A549 (cell line): Measurements from ENCODE around the gene GXYLT2.

Experiments used
- BHLHE40 ChIP-seq: IDR thresholded peaks from 2 replicates; pipeline ENCODE4 v1.6.1; 2012; ENCODE audit warnings: low read depth, low read length, inconsistent platforms
- CBX2 ChIP-seq: fragments of 200-600 bp; sonication (generic); IDR thresholded peaks from 2 replicates; pipeline ENCODE4 v1.6.1; 2016; ENCODE audit warnings: low read depth, mild to moderate bottlenecking, borderline replicate concordance
- EHMT2 ChIP-seq: fragments of 200-600 bp; sonication (generic); IDR thresholded peaks from 2 replicates; pipeline ENCODE4 v1.6.1; 2016; ENCODE audit warnings: antibody characterized with exemption, low read depth, mild to moderate bottlenecking, moderate library complexity
- EP300 ChIP-seq, 2 experiments: fragments of >200 bp; sonication (Bioruptor Twin); formaldehyde crosslinking; IDR thresholded peaks; 2 replicates in 1 of 2; 3 replicates in 1 of 2; pipeline ENCODE4 v1.6.1; 2016 to 2017
- FOSL2 ChIP-seq, 2 experiments: fragments of 450-650 bp in 1 of 2; fragments of >200 bp in 1 of 2; sonication (Bioruptor Twin) in 1 of 2; formaldehyde crosslinking; IDR thresholded peaks; 2 replicates each; pipeline versions ENCODE4 v1.5.0 to v1.6.1; 2016 to 2020; ENCODE audit warnings: mild to moderate bottlenecking in 1 of 2, moderate library complexity in 1 of 2
- HOXB5 ChIP-seq: fragments of 250-450 bp; sonication (Bioruptor Pico); IDR thresholded peaks from 2 replicates; pipeline ENCODE4 v1.5.0; 2020; ENCODE audit warnings: mild to moderate bottlenecking, moderate library complexity
- MAFK ChIP-seq: fragments of 450-650 bp; IDR thresholded peaks from 2 replicates; pipeline ENCODE4 v1.6.1; 2014; ENCODE audit not compliant: partially characterized antibody
- NFE2L2 ChIP-seq: fragments of 150-350 bp; conservative IDR thresholded peaks from 2 replicates; pipeline ENCODE4 v1.6.1; 2014; ENCODE audit warnings: low read length
- PHF8 ChIP-seq: fragments of 200-600 bp; sonication (generic); IDR thresholded peaks from 2 replicates; pipeline ENCODE4 v1.6.1; 2016; ENCODE audit warnings: low read depth, mild to moderate bottlenecking, antibody characterized with exemption, moderate library complexity, borderline replicate concordance
- POLR2A ChIP-seq: IDR thresholded peaks from 2 replicates; pipeline ENCODE4 v1.6.1; 2012; ENCODE audit warnings: mild to moderate bottlenecking, low read length
- REST ChIP-seq: fragments of 200-600 bp; sonication (generic); IDR thresholded peaks from 2 replicates; pipeline ENCODE4 v1.6.1; 2016; ENCODE audit warnings: antibody characterized with exemption, mild to moderate bottlenecking, moderate library complexity
- TF ChIP-seq, protein P1 (sequence below): fragments of 450-650 bp; IDR thresholded peaks from 2 replicates; pipeline ENCODE4 v1.6.1; 2014; ENCODE audit warnings: antibody characterized with exemption
- TF ChIP-seq, protein P2 (sequence below): fragments of >200 bp; sonication (Bioruptor Twin); formaldehyde crosslinking; IDR thresholded peaks from 3 replicates; pipeline ENCODE4 v1.5.1; 2016
- TF ChIP-seq, protein P3 (sequence below): IDR thresholded peaks from 2 replicates; pipeline ENCODE4 v1.6.1; 2012

- TF ChIP-seq EP300 (IDR thresholded peaks at IDR 0.05), result no peak
- TF ChIP-seq, protein P1, sequence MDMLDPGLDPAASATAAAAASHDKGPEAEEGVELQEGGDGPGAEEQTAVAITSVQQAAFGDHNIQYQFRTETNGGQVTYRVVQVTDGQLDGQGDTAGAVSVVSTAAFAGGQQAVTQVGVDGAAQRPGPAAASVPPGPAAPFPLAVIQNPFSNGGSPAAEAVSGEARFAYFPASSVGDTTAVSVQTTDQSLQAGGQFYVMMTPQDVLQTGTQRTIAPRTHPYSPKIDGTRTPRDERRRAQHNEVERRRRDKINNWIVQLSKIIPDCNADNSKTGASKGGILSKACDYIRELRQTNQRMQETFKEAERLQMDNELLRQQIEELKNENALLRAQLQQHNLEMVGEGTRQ, result no peak
- TF ChIP-seq MAFK, result no peak
- no peak for TF ChIP-seq CBX2
- TF ChIP-seq, protein P2, sequence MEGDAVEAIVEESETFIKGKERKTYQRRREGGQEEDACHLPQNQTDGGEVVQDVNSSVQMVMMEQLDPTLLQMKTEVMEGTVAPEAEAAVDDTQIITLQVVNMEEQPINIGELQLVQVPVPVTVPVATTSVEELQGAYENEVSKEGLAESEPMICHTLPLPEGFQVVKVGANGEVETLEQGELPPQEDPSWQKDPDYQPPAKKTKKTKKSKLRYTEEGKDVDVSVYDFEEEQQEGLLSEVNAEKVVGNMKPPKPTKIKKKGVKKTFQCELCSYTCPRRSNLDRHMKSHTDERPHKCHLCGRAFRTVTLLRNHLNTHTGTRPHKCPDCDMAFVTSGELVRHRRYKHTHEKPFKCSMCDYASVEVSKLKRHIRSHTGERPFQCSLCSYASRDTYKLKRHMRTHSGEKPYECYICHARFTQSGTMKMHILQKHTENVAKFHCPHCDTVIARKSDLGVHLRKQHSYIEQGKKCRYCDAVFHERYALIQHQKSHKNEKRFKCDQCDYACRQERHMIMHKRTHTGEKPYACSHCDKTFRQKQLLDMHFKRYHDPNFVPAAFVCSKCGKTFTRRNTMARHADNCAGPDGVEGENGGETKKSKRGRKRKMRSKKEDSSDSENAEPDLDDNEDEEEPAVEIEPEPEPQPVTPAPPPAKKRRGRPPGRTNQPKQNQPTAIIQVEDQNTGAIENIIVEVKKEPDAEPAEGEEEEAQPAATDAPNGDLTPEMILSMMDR, result no peak
- no peak for TF ChIP-seq NFE2L2
- no peak for TF ChIP-seq PHF8
- TF ChIP-seq BHLHE40, result no peak
- no peak for TF ChIP-seq EHMT2
- TF ChIP-seq HOXB5 (CRISPR knock-in tag), result no peak
- no peak for TF ChIP-seq POLR2A
- no peak for TF ChIP-seq FOSL2 (IDR thresholded peaks at IDR 0.05)
- no peak for TF ChIP-seq FOSL2 (CRISPR knock-in tag; IDR thresholded peaks at IDR 0.05)
- TF ChIP-seq, protein P3, sequence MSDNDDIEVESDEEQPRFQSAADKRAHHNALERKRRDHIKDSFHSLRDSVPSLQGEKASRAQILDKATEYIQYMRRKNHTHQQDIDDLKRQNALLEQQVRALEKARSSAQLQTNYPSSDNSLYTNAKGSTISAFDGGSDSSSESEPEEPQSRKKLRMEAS, result no peak
- TF ChIP-seq REST, result no peak
Measured at GRCh38 chr3:72991522-72991921, 103.7 kb downstream of the GXYLT2 start.
